PC-3 (cell line): ENCODE results near the gene CNTN4. TPM values are rescaled to one million over a fixed set of nuclear protein-coding genes. Genes with fewer than 3 reads are reported as not detected.

Source experiments
- ATAC-seq: fragments of 200-7000 bp; cut with Tn5 transposase; 2 replicates; pipeline ENCODE4 v1.9.1; 2020; ENCODE audit warnings: mild to moderate bottlenecking, moderate library complexity
- BruUV-seq: library from RNA; stranded (reverse); fragments of 400-500 nt; replicated peaks from 2 replicates; lab custom pipeline; 2021; lab: Mats Ljungman, UMichigan
- CTCF ChIA-PET: fragments of 300-600 bp; sonication (Branson Sonifier 250); formaldehyde crosslinking; loops from one replicate; lab custom pipeline; 2022; ENCODE audit warnings: antibody characterized with exemption; lab: Charles Lee
- POLR2A ChIA-PET: fragments of 300-600 bp; sonication (Branson Sonifier 250); formaldehyde crosslinking; loops from one replicate; lab custom pipeline; 2022; ENCODE audit warnings: antibody characterized with exemption; ENCODE audit not compliant: unreplicated experiment; lab: Charles Lee
- DNase-seq: peaks from one replicate; pipeline ENCODE4 v3.0.0-alpha.2; 2015
- H2AFZ ChIP-seq: fragments of 300-600 bp; sonication (generic); 2 replicates; pipeline ENCODE4 v1.6.0; 2016; ENCODE audit warnings: antibody characterized with exemption, low read length
- H3F3A ChIP-seq: fragments of 300-600 bp; sonication (generic); one replicate; pipeline ENCODE4 v1.6.0; 2017; ENCODE audit warnings: antibody characterized with exemption, low read length, control low read depth, mild to moderate bottlenecking; ENCODE audit not compliant: unreplicated experiment
- H3K27ac ChIP-seq: fragments of 300-600 bp; sonication (generic); 2 replicates; pipeline ENCODE4 v1.5.1; 2016; ENCODE audit warnings: mild to moderate bottlenecking, low read length
- H3K27me3 ChIP-seq: fragments of 300-600 bp; sonication (generic); 2 replicates; pipeline ENCODE4 v1.6.1; 2016; ENCODE audit warnings: low read length, mixed read lengths
- H3K36me3 ChIP-seq: fragments of 300-600 bp; sonication (generic); 2 replicates; pipeline ENCODE4 v1.6.1; 2016; ENCODE audit warnings: low read depth, mixed run types, low read length, mixed read lengths
- H3K4me1 ChIP-seq: fragments of 300-600 bp; sonication (generic); 2 replicates; pipeline ENCODE4 v1.5.1; 2016; ENCODE audit warnings: low read length; ENCODE audit not compliant: insufficient read depth
- H3K4me2 ChIP-seq: fragments of 300-600 bp; sonication (generic); 2 replicates; pipeline ENCODE4 v1.6.0; 2016; ENCODE audit warnings: low read length
- H3K4me3 ChIP-seq: fragments of 300-600 bp; sonication (generic); 2 replicates; pipeline ENCODE4 v1.5.1; 2016; ENCODE audit warnings: mild to moderate bottlenecking, low read length, mixed read lengths
- H3K79me2 ChIP-seq: fragments of 300-600 bp; sonication (generic); 2 replicates; pipeline ENCODE4 v1.6.1; 2017; ENCODE audit warnings: low read length, mixed read lengths
- H3K9ac ChIP-seq: fragments of 300-600 bp; sonication (generic); 2 replicates; pipeline ENCODE4 v1.6.0; 2016; ENCODE audit warnings: mild to moderate bottlenecking, low read length
- H3K9me2 ChIP-seq: fragments of 300-600 bp; sonication (generic); replicated peaks from 2 replicates; pipeline ENCODE4 v1.6.1; 2016; ENCODE audit warnings: mixed run types, low read length, mixed read lengths
- H3K9me3 ChIP-seq: fragments of 300-600 bp; sonication (generic); 2 replicates; pipeline ENCODE4 v1.6.1; 2016; ENCODE audit warnings: low read length, mixed read lengths
- H4K20me1 ChIP-seq: fragments of 300-600 bp; sonication (generic); 2 replicates; pipeline ENCODE4 v1.6.1; 2016; ENCODE audit warnings: low read length, mixed read lengths
- EZH2 ChIP-seq: fragments of 300-600 bp; sonication (generic); IDR thresholded peaks from one replicate; pipeline ENCODE4 v1.6.1; 2017; ENCODE audit warnings: antibody characterized with exemption, mild to moderate bottlenecking, low read length; ENCODE audit not compliant: unreplicated experiment
- EZH2phosphoT487 ChIP-seq: fragments of 300-600 bp; sonication (generic); IDR thresholded peaks from 2 replicates; pipeline ENCODE4 v1.6.1; 2018; ENCODE audit warnings: mild to moderate bottlenecking, antibody characterized with exemption, low read length, borderline replicate concordance
- intact Hi-C: fragments of 100-400 bp; cut with micrococcal nuclease; formaldehyde crosslinking; loops from 2 replicates; pipeline ENCODE4 v1.9.0; 2023
- total RNA-seq: library from RNA; depleted of rRNA; stranded (reverse); fragments of >200 nt; gene quantifications from 2 replicates; pipeline ENCODE4 v1.2.3, GENCODE V29; 2014
- TF ChIP-seq, protein P1 (sequence below): fragments of 300-600 bp; sonication (generic); conservative IDR thresholded peaks from 2 replicates; pipeline ENCODE4 v1.5.1; 2017; ENCODE audit warnings: antibody characterized with exemption, low read depth, mild to moderate bottlenecking, low read length

The CNTN4 gene
- total RNA-seq, 1 experiment from 2014 or later = not detected

DNA sequence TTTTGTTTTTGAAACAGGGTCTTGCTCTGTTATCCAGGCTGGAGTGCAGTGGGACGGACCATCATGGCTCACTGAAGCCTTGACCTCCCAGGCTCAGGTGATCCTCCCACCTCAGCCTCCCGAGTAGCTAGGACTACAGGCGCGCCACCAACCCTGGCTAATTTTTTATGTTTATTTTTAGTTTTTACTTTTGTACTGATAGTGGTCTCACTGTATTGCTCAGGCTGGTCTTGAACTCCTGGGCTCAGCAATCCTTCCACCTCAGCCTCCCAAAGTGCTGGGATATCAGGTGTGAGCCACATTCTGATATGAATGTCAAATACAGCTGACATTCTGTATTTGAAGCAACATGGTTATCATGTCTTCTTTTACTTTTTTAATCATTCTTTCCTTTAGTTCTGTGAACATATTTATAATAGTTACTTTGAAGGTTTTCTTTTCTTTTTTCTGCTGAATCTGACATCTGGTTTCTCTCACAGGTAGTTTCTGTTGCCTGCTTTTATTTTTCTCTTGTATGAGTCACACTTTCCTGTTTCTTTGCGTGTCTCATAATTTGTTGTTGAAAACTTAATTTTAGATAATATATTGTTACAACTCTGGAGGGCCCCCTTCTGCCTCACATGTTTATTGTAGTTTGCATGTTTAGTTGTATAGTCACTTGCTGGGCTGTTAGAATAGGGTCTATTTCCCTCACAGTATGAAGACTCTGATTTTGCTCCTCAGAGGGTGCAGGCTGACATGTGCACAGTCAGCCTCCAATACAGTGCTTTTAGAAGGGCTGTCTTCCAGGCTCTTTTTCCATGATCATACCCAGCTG lies 8.4 kb upstream of the CNTN4 start:
- POLR2A ChIA-PET = no interaction called here
- no peak for ATAC-seq
- BruUV-seq = no TSS peak

DNA sequence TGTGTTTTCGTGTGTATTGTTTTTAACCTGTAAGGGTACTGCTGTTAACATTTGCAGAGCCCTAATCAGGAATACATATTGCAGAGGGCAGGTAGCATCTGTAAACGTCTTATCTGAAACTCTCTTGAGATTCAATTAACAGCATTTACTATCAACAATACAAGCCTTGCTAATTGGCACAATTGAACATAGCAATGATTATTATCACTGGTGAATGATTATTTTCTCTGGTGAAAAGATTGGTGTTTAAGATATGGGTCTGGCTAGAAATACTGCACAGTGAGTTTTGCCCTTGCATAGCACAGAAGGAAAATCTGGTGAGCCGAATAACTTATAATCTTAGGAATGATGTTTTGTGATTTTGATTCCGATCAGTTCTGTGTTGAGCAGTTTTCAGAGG lies 5.9 kb upstream of the CNTN4 start:
- intact Hi-C loops = no loop called here
- TF ChIP-seq, protein P1, sequence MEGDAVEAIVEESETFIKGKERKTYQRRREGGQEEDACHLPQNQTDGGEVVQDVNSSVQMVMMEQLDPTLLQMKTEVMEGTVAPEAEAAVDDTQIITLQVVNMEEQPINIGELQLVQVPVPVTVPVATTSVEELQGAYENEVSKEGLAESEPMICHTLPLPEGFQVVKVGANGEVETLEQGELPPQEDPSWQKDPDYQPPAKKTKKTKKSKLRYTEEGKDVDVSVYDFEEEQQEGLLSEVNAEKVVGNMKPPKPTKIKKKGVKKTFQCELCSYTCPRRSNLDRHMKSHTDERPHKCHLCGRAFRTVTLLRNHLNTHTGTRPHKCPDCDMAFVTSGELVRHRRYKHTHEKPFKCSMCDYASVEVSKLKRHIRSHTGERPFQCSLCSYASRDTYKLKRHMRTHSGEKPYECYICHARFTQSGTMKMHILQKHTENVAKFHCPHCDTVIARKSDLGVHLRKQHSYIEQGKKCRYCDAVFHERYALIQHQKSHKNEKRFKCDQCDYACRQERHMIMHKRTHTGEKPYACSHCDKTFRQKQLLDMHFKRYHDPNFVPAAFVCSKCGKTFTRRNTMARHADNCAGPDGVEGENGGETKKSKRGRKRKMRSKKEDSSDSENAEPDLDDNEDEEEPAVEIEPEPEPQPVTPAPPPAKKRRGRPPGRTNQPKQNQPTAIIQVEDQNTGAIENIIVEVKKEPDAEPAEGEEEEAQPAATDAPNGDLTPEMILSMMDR = no peak
- TF ChIP-seq EZH2phosphoT487 (no peak), EZH2 (no peak)
- POLR2A ChIA-PET = no interaction called here

More for the DNA sequence above, 8.4 kb upstream of the CNTN4 start:
- Histone ChIP-seq H3K4me3 (no peak overlapping the region), H2AFZ (no peak overlapping the region), H3K27me3 (no peaks in the 10 kb centered on the region), H3K79me2 (no peaks in the 10 kb centered on the region), H3K27ac (no peak overlapping the region), H3K9ac (no peak overlapping the region), H4K20me1 (no peaks in the 10 kb centered on the region), H3K4me1 (no peaks in the 10 kb centered on the region), H3K9me2 (no peaks in the 10 kb centered on the region), H3K4me2 (no peak overlapping the region), H3F3A (no peaks in the 10 kb centered on the region), H3K9me3 (peaks cover 15% of the 10 kb centered on the region; the same call in 1 of the 2 replicates), H3K36me3 (no peaks in the 10 kb centered on the region)
- no peak for DNase-seq
- intact Hi-C loops = no loop called here
- TF ChIP-seq, protein P1 = no peak
- TF ChIP-seq EZH2 (no peak), EZH2phosphoT487 (no peak)
- CTCF ChIA-PET = no interaction called here

DNA sequence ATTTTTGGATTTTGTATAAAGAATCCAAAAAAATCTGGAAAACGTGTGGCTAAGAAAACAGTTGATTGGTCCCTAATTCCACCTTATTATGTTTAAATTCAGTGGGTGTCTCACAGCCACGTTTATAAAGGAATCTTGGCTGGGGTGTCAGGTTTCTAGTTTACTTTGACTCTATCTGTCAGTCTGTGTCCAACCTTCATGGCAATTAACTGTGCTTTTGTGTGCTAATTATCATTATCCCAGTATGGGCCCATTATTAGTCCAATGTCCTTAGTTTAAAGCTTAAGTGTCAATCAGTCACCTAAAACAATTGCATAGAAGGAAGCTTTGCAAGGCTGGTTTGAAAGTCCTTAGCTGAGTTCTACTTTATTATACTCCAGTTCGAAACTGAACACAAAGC lies 3.7 kb upstream of the CNTN4 start:
- Histone ChIP-seq H3K79me2 (no peaks in the 10 kb centered on the region), H3K36me3 (no peaks in the 10 kb centered on the region), H3K4me1 (no peaks in the 10 kb centered on the region), H3K4me2 (no peak overlapping the region), H3K4me3 (no peak overlapping the region), H3K9me3 (peaks cover 13% of the 10 kb centered on the region; the same call in 1 of the 2 replicates), H3K9ac (no peak overlapping the region), H3K27ac (no peak overlapping the region), H3K27me3 (peaks cover 6% of the 10 kb centered on the region; the same call in 1 of the 2 replicates), H4K20me1 (no peaks in the 10 kb centered on the region), H3F3A (no peaks in the 10 kb centered on the region), H3K9me2 (no peaks in the 10 kb centered on the region), H2AFZ (no peak overlapping the region)
- BruUV-seq = no TSS peak
- TF ChIP-seq EZH2phosphoT487 (no peak), EZH2 (no peak)
- TF ChIP-seq, protein P1 = no peak
- ChIA-PET CTCF (no interaction called here), POLR2A (no interaction called here)
- no peak for ATAC-seq
- no peak for DNase-seq
- intact Hi-C loops = no loop called here

More for the DNA sequence above, 5.9 kb upstream of the CNTN4 start:
- ATAC-seq = no peak
- no peak overlapping the region for H3K9ac ChIP-seq
- H3F3A ChIP-seq = no peaks in the 10 kb centered on the region
- H3K9me2 ChIP-seq = no peaks in the 10 kb centered on the region
- H3K27ac ChIP-seq = no peak overlapping the region
- no peak overlapping the region for H2AFZ ChIP-seq
- H3K4me3 ChIP-seq = no peak overlapping the region
- no peak for DNase-seq
- no peaks in the 10 kb centered on the region for H4K20me1 ChIP-seq
- H3K9me3 ChIP-seq = peaks cover 13% of the 10 kb centered on the region; the same call in 1 of the 2 replicates
- peaks cover 4% of the 10 kb centered on the region; the same call in 1 of the 2 replicates for H3K27me3 ChIP-seq
- no peak overlapping the region for H3K4me2 ChIP-seq
- CTCF ChIA-PET = no interaction called here
- no peaks in the 10 kb centered on the region for H3K36me3 ChIP-seq
- H3K4me1 ChIP-seq = no peaks in the 10 kb centered on the region
- no peaks in the 10 kb centered on the region for H3K79me2 ChIP-seq
- BruUV-seq = no TSS peak
